GM18868 (cell line): ENCODE results near the gene LRRC18.

Experiments
- ATAC-seq: cut with Tn5 transposase; IDR thresholded peaks from one replicate; pipeline ENCODE4 v1.9.1; 2021; ENCODE audit warnings: mild to moderate bottlenecking, moderate library complexity; ENCODE audit not compliant: unreplicated experiment

The LRRC18 gene

DNA sequence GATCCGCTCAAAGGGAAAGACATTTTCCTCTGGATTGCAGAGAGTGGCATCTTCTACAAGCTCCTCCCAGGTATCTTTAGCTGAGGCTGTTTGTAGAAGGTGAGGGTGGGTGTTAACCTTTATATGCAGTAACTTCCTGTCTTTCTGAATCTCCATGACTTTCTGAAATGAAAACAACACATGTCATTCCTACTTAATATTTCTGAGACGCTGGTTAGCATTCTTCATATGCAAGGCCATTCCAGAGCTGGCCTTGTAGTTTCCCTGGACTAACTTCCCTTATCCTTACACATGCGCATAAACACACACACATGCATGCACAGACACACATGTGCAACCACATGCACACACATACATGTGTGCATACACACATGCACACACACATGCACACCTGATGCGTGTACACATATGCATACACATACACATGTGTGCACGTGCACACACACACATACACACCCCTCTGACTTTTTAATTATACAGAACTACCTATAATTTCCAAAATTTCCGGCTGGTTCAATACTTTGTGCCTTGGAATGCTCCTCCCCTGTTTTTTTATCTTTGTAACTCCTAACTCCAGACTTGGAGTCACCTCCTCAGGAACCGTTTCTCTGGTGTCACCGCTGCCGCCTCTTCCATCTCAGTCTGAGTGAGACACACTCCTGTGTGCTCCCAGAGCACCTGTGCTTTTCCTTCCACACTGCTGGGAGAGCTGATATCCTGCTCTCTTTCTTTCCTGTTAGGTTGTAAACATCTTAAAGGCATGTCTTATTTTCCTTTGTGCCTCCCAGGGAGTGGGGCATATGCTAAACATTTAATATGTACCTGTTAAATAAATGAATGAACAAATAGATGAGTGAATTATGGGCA, 55.2 kb downstream of the LRRC18 start:
- ATAC-seq = no peak

DNA sequence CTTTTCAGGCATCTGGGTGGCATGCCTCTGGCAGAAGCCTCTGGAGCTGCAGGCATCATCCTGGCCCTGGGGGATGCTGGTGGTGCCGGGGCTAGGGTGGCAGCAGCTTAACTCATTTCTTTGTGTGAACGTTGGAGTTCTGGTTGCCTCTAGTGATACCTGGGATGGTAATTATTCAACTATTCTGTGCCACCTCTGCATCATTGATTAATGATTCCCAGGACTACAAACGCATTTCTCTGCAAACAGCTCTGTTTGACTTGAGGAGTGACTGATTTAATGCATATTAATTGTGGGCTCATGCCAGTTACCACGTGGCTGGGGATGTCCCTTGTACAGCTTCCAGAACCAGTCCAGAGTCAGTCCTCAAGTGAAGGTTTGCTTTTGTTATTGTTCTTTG, 55.9 kb downstream of the LRRC18 start:
- no peak for ATAC-seq

DNA sequence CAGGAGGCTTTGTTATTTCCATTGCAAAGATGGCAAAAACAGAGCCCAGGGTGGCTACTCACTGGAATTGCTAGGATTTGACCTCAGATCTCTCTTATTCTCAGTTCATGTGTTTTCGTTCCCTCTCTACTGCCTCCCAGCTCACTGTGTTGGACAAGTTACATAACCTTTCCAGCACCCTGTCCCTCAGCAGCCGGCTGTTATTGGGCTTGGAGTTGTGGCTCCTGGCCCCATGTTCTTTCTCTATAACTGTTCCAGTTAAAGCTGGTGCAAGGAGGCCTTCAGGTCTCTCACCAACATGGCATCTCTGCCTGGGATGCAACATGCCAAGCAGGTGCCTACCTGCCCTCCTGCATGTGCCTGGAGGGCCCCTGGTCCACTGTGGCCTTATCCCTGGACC, 56.8 kb downstream of the LRRC18 start:
- no peak for ATAC-seq

DNA sequence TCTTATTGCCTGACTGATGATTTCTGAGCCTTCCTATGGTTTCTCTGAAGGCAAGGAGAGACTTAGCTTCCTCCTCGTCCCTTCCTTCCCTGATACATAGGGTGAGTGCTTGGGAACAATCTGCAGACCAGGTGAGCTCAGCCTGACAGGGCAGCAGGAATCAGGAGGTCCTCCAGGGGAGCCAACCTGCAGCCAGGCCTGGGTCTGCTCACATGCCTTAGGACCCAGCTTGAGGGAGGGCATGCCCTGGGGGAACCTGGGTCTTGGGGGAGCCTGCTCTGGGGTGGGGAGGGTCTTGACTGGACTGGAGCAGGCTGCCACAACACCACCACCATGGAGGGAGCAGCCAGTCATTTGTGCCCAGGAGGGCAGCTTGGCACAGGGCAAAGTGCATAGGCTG, 57.7 kb downstream of the LRRC18 start:
- no peak for ATAC-seq

DNA sequence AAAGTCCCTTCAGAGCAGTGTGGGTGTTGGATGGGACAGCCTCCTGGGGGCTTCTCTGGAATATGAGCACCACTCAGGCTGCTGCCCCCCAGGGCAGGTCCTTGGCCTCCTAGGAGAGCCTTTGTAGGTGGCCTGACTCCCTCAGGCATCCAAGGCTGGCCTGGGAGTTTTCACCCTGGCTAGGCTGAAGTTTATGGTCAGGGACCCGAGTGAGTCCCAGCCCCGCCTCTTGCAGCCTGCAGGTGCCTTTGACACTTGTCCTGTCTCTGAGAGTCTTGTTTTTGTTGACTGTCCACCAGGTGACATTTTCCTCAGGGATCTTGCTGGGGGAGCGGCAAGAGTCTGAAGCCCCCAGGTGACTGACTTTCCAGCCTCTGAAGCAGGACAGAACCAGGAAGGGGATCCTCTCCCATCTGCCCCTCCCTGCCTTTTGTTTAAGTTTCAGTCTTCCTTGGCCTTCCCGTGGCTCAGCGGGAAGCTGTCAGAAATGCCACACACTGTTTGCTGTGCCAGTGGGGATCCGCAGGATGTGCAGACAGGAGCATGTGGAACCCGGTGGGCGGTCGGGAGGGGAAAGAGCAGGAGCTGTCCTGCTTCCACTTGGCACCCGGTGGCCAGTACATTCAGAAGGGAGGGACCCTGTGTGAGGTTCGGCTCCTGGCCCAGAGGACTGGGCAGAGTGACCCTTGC, 59.5 kb downstream of the LRRC18 start:
- no peak for ATAC-seq

DNA sequence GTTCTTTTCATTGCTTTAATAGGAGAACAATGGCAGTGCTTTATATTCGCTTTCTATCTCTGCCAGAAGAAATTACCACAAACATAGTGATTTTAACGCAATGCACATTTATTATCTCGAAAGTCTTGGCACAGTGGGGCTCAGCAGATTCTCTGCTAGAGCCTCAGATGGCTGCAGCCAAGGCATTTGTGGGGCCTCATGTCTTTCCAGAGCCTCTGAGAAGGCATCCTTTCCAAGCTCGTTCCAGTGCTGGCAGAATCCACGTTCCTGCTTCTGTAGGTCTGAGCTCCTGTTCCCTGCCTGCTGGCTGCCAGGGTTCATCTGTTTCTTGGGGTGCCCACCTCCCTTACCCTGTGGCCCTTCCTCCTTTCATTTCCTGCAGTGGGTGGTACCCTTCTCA, 60.2 kb downstream of the LRRC18 start:
- no peak for ATAC-seq

DNA sequence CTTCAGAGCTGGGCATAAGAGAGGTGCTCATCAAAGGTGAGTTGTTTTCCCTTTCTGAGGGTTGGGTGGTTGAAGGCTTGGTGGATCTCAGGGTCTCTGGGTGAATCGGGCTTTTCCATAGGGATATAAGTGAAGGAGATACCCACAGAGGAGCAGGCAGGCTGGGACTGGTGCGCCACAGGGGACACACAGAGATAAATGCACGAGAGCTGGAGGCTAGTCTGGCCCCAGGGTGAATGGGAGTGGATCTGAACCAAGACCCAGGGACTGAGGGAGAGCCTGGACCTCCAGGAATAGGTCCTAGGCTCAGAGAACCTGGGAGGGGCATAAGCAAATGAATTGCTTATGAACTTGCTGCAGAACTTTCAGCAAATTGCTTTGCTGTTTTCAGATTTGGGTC, 61.5 kb downstream of the LRRC18 start:
- ATAC-seq = no peak

DNA sequence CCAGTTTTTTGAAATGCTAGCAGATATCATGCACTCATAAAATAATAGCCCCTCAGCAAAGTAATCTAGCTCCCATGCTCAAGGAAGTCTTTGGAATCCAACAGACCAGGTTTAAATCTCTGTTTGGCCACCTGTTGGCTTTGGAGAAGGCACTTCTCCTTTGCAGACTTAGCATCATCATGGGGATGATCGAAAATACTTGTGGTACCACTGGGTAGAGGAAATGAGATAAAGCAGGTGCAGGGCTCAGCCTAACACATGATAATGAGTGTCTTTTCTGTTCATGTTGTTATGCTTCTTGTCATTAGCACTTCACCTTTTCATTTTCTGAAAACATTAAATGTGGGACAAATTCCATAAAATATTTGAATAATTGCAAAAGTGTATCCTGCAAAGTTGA, 67.4 kb downstream of the LRRC18 start:
- ATAC-seq = no peak
